Adipocyte (in vitro differentiated cells): ENCODE data around the gene RBM48.

Experiments
- DNase-seq: peaks from one replicate; pipeline ENCODE4 v3.0.0-alpha.2; 2015; ENCODE audit warnings: low read depth
- H3K27me3 ChIP-seq: replicated peaks from 2 replicates; pipeline ENCODE4 v1.7.0; 2013; ENCODE audit warnings: mild to moderate bottlenecking, low read length, moderate library complexity; ENCODE audit not compliant: control insufficient read depth, insufficient read depth
- H3K36me3 ChIP-seq: 2 replicates; pipeline ENCODE4 v1.7.0; 2013; ENCODE audit warnings: low read length, mild to moderate bottlenecking, moderate library complexity; ENCODE audit not compliant: control insufficient read depth, insufficient read depth, severe bottlenecking
- H3K4me1 ChIP-seq: 2 replicates; pipeline ENCODE4 v1.7.0; 2013; ENCODE audit warnings: mild to moderate bottlenecking, low read length, moderate library complexity; ENCODE audit not compliant: control insufficient read depth, insufficient read depth
- H3K4me3 ChIP-seq: 2 replicates; pipeline ENCODE4 v1.7.0; 2013; ENCODE audit warnings: mild to moderate bottlenecking, low read length, moderate library complexity
- H3K9ac ChIP-seq: 2 replicates; pipeline ENCODE4 v1.7.0; 2013; ENCODE audit warnings: mild to moderate bottlenecking, low read length, moderate library complexity
- H3K9me3 ChIP-seq: 2 replicates; pipeline ENCODE4 v1.7.0; 2013; ENCODE audit warnings: mild to moderate bottlenecking, low read length, moderate library complexity; ENCODE audit not compliant: control insufficient read depth

Gene RBM48

GRCh38 chr7:92584953-92585352 lies 56.4 kb downstream of the RBM48 start:
- H3K9ac ChIP-seq = no peak overlapping the region
- no peak for DNase-seq
- H3K9me3 ChIP-seq = no peaks in the 10 kb centered on the region
- peaks cover 9% of the 10 kb centered on the region for H3K36me3 ChIP-seq
- H3K4me3 ChIP-seq = no peak overlapping the region
- peaks cover 40% of the 10 kb centered on the region for H3K4me1 ChIP-seq
- no peaks in the 10 kb centered on the region for H3K27me3 ChIP-seq

GRCh38 chr7:92586403-92586802 lies 57.8 kb downstream of the RBM48 start:
- peak overlapping the region; percentile 18 for H3K9ac ChIP-seq
- peak overlapping the region; percentile 35 for H3K4me3 ChIP-seq

GRCh38 chr7:92586841-92587240 lies 58.2 kb downstream of the RBM48 start:
- no peaks in the 10 kb centered on the region for H3K36me3 ChIP-seq
- H3K4me1 ChIP-seq = peaks cover 35% of the 10 kb centered on the region
- no peaks in the 10 kb centered on the region for H3K27me3 ChIP-seq
- no peaks in the 10 kb centered on the region for H3K9me3 ChIP-seq
- peak overlapping the region; percentile 10 for H3K9ac ChIP-seq
- peak overlapping the region; percentile 21 for H3K4me3 ChIP-seq
- no peak for DNase-seq

More at GRCh38 chr7:92586403-92586802, 57.8 kb downstream of the RBM48 start:
- peak; percentile 68 for DNase-seq
- Histone ChIP-seq H3K9me3 (no peaks in the 10 kb centered on the region), H3K4me1 (peaks cover 35% of the 10 kb centered on the region), H3K27me3 (no peaks in the 10 kb centered on the region), H3K36me3 (no peaks in the 10 kb centered on the region)
